UCSD-AML1 (cell line): ENCODE measurements around the gene KLF15.

Experiments
- DNase-seq: peaks from one replicate; lab custom pipeline; 2025; ENCODE audit not compliant: unreplicated experiment; lab: John Stamatoyannopoulos, UW

KLF15 gene

DNA sequence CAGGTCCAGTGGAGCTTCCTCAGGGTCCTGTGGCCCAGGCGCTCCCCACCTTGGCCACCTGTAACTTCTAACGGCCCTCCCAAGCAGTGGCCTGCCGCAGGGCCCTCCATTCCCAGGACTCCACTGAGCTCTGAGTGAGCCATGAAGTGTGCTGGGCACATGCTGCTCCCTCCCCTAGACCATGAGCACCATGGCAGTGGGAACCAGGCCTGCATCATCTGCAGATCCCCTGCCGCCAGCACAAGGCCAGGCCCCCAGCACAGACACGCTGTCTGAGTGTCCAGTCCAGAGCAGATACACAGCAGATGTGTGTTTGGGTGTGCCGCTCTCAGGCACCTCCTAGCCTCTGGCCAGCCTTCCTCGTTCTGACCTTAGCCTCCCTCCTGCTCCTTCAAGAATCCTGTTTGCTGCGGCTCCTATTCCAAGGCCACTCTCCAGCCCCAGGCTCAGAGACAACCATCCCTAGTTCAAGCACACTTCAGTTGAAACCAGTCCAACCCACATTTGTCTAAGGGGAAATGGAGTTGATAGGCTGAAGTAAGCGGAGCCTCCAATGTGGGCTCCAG is 7.0 kb upstream of the KLF15 start:
- no peak for DNase-seq

DNA sequence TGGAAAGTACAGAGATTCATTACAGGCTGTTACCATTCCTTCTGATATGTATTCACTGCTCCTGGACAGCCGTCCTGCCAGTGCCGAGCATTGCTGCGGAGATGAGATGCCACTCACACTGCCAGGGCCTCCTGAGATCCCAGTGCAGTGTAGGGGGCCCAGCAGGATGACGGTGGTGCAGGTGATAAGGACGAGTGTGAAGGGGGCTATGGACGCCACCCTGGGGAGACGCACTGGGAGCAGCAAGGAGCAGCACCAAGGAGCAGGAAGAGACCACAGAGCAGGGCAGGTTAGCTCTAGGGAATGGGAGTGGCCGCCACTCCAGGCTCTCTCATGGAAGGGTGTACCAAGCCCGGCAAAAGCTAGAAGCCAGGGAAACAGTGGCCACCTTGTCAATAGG is 4.0 kb upstream of the KLF15 start:
- no peak for DNase-seq

DNA sequence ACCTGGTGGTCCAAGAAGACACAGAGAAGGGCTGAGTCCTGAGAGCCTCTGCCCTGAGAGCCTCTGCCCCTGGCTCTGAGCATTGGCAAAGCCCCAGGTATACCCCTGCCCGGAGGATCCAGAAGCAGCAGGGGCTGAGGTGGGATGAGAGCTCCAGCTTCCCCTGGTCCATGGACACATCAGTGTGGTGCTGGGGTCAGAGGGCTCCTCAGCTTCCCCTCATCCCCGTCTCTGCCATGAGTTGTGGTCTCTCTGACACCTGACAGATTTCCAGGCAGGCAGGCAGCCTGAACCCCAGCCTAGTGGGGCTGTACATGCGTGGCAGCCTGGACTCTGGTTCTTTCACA is 3.5 kb upstream of the KLF15 start:
- DNase-seq: no peak

GRCh38 chr3:126360046-126360713 is 3.0 kb upstream of the KLF15 start:
- DNase-seq: no peak

- DNase-seq: no peak
These were observed 1.6 kb upstream of the KLF15 start for GRCh38 chr3:126358816-126359181.

- no peak for DNase-seq
These were observed 1.0 kb upstream of the KLF15 start for GRCh38 chr3:126358038-126358815.

- DNase-seq: no peak
These were observed 589 bp downstream of the KLF15 start for GRCh38 chr3:126356373-126357264.

- DNase-seq: no peak
These were observed 1.3 kb downstream of the KLF15 start for GRCh38 chr3:126355777-126356372.

DNA sequence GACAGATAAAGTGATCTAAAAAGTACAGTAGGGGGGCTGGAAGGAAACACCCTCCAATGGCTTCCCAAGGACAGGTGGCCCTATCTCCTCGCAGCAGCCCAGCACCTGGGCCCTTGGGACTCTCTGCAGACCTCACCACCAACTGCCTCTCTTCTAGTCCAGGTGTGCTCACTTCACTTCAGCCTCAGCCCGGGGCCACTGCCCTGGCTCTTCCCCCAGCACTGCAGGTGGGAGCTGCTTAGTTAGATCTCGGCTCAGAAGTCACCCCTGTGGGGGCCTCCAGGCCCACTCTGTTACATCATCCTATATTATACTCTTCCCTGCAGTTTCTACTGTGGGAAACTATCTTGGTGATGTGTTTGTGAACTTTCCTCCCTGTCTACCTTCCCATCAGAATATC is 2.0 kb downstream of the KLF15 start:
- DNase-seq: no peak

DNA sequence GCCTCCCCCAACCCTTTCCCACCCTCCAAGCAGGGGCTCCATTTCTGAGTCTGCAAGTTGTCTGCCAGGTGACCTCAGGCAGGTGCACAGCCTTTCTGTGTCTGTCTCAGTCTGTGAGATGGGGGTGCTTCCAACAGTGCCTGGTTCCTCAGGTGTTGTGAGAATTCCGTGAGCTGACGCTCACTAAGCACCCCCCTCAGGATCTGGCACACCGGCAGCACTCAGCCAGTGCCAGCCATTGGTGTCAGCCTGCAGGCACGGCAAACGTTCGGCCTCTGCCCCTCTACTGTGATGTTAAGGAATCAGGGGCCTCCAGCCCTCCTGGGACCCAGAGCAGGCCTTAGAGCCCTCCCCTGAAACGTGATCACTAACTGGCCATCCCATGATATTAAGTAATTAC is 2.4 kb downstream of the KLF15 start:
- DNase-seq: no peak

GRCh38 chr3:126353694-126354321 is 3.4 kb downstream of the KLF15 start:
- DNase-seq: no peak

GRCh38 chr3:126352476-126353454 is 4.4 kb downstream of the KLF15 start:
- DNase-seq: no peak

DNA sequence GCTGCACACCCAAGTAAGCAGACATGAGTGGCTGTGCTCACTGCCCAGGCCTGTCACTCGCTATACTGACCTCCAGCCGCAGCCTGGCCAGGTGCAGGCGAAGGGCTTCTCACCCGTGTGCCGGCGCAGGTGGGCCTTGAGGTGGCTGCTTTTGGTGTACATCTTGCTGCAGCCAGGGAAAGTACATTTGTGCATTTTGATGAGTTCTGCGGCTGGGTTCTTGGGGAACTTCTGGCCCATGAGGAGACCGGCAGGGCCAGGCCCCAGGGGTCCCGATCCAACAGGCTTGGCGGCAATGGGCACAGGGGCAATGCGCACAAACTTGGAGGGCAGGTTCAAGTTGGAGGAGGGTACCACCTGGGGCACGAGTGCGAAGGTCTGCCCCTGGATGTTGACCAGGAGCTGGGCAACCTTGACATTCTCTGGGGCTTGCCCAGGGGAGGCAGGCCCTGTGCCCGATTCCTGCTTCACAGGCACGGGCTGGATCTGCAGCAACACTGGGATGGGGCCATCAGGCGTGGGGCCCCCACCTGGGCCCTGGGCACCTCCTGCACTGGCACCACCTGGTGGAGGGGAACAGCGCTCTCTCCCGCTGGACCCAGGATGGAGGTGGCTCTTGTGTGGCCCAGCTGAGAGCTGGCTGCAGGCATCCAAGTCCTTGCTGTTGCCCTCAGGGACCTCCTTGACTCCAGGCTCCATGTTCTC is 5.3 kb downstream of the KLF15 start:
- DNase-seq: no peak

DNA sequence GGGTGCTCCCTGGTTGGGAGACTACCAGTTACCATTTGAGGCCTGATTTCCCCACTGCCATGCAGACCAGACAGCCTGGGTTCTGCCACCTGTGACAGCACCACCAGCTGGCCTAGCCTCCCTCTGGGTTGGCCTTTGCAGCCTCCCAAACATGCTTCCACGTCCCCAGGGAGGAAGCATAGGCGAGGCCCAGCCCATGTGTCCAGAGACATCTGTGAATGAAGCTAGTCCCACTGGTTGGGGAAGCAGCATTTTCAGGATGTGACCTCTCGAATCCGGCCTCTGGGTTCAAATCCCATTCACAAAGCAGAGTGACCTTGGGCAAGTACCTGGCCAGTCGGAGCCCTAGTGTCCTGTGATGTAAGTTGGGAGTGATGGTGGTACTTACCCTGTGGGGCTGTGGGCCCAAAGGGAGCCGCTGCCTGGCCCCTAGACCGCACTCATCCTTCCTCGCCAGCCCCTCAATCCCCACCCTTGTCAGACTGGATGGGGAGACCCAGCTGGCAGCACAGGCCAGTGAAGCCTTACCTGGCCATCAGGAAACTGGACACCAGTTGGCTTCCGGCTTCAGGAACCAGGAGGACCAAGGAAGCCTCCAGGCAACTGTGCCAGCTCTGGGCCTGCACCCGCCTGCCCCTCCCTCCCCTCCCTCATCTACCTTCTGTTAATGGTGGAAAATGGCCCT is 6.0 kb downstream of the KLF15 start:
- DNase-seq: no peak

GRCh38 chr3:126350502-126351085 is 6.6 kb downstream of the KLF15 start:
- DNase-seq: no peak

- DNase-seq: no peak
These were observed 7.4 kb downstream of the KLF15 start for GRCh38 chr3:126349611-126350501.

DNA sequence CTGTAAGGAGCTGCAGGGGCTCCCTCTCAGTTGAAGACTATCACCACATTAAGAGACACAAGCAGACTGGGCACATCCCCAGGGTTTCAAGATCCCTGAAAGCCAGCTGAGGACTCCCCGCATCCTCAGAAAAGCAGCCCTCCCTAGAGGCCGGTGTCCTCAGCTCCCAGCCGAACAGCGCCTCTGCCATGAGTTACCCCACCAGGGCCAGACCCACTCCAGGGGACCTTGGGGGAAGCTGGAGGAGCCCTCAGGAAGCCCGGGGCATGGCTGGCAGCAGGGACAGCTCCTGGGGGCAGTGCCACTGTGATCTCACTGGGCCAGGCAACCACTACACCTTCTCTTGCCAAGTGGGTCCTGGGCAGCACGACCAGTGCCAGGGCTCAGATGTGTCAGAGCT is 8.1 kb downstream of the KLF15 start:
- no peak for DNase-seq
